Measurements from ENCODE around the gene NTN4. TPM values are rescaled to one million over a fixed set of nuclear protein-coding genes. Genes with fewer than 3 reads are reported as not detected.

Gene NTN4
- polyA plus RNA-seq, 1 of the 3 experiments (the other 2 are of a cell fraction): 0.08 TPM

GRCh38 chr12:95671265-95671664 lies 119.3 kb downstream of the NTN4 start (continued):
- TF ChIP-seq USF1 (IDR thresholded peaks at IDR 0.05; ENCODE audit: borderline replicate concordance, low read depth) (no peak), TAF1 (IDR thresholded peaks at IDR 0.05; ENCODE audit: borderline replicate concordance, low read depth, low read length) (no peak), RXRA (IDR thresholded peaks at IDR 0.05; ENCODE audit: borderline replicate concordance, low read depth) (no peak), FOXM1 (IDR thresholded peaks at IDR 0.05; ENCODE audit: low read depth) (no peak), POLR2AphosphoS5 (IDR thresholded peaks at IDR 0.05; ENCODE audit: low read depth, low read length) (no peak)

DNA sequence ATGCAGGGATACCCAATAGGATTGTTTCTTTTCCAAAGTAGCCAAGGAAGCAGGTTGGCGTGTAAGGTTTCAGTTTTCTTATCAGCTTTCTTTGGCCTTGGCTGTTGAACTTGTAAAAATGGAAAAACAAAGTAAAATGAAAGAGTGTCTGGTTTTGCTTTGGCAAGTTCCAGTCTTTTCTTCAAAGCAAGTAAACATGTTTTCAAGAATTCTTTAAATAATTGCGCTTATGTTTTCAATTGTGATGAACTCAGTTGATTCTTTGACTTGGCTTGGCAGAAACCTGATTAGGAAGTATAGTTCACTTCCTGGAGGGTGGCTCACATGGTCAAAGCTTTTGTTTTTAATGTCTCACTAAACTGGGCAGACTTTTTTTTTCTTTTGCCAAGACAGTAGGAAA lies 127.0 kb downstream of the NTN4 start:
- H3F3A ChIP-seq (replicated peaks; ENCODE audit: insufficient read depth): no peaks in the 10 kb centered on the region
- no peaks in the 10 kb centered on the region for H3K79me2 ChIP-seq (ENCODE audit: insufficient read depth)
- ChIA-PET POLR2A (no interaction called here), CTCF (no interaction called here)
- H3K9me3 ChIP-seq: no peaks in the 10 kb centered on the region
- no peaks in the 10 kb centered on the region for H3K36me3 ChIP-seq (replicated peaks in 1 of 2; ENCODE audit: control insufficient read depth in 1 of 2, insufficient read depth in 2 of 2, low read length in 1 of 2)
- no peak overlapping the region for H2AFZ ChIP-seq (ENCODE audit: low read depth)
- no peak overlapping the region for H3K27ac ChIP-seq (ENCODE audit: low read depth in 2 of 2, low read length in 1 of 2)
- H3K4me2 ChIP-seq: no peak overlapping the region
- 85% methylated on average over 2 of the region's 2 CpGs for WGBS (ENCODE audit: low lambda C conversion rate)
- DNase-seq: no peak
- no peak for TF ChIP-seq PBX3 (IDR thresholded peaks at IDR 0.05)
- no peak for TF ChIP-seq TCF12 (IDR thresholded peaks at IDR 0.05)
- TF ChIP-seq EP300 (IDR thresholded peaks at IDR 0.05; ENCODE audit: borderline replicate concordance in 1 of 2, low read depth in 1 of 2, low read length in 1 of 2): no peak
- TF ChIP-seq TEAD4 (IDR thresholded peaks at IDR 0.05; ENCODE audit: borderline replicate concordance, insufficient read depth): no peak
- no peak for TF ChIP-seq SIN3A (IDR thresholded peaks at IDR 0.05; ENCODE audit: borderline replicate concordance, low read depth, low read length)
- TF ChIP-seq YY1 (IDR thresholded peaks at IDR 0.05; ENCODE audit: low read depth): no peak
- no peak for TF ChIP-seq RAD21 (IDR thresholded peaks at IDR 0.05; ENCODE audit: low read length)
- no peak for TF ChIP-seq CTCF (IDR thresholded peaks at IDR 0.05)
- TF ChIP-seq NRF1 (IDR thresholded peaks at IDR 0.05; ENCODE audit: low read depth, low read length): no peak
- no peak for TF ChIP-seq POLR2AphosphoS5 (IDR thresholded peaks at IDR 0.05; ENCODE audit: low read depth, low read length)
- TF ChIP-seq ELF1 (IDR thresholded peaks at IDR 0.05): no peak
- no peak for TF ChIP-seq GABPA (IDR thresholded peaks at IDR 0.05; ENCODE audit: low read depth)
- no peak for TF ChIP-seq GATA2 (CRISPR knock-in tag; IDR thresholded peaks at IDR 0.05)
- no peak for TF ChIP-seq SMC3 (IDR thresholded peaks at IDR 0.05; ENCODE audit: low read depth, low read length)
- no peaks in the 10 kb centered on the region for H4K20me1 ChIP-seq (ENCODE audit: insufficient read depth)
- H3K4me3 ChIP-seq (ENCODE audit: low read depth in 2 of 2, low read length in 1 of 2): no peak overlapping the region
- H3K4me1 ChIP-seq (ENCODE audit: control insufficient read depth in 1 of 2, insufficient read depth in 2 of 2, low read depth in 1 of 2, low read length in 1 of 2): no peaks in the 10 kb centered on the region
- H3K9ac ChIP-seq: no peak overlapping the region
- no peaks in the 10 kb centered on the region for H3K9me2 ChIP-seq
- H3K27me3 ChIP-seq (ENCODE audit: insufficient read depth): no peaks in the 10 kb centered on the region
